HT1080 (cell line): ENCODE results near the gene ATF6. TPM values are rescaled to one million over a fixed set of nuclear protein-coding genes. Genes with fewer than 3 reads are reported as not detected.
A peak's percentile ranks its signal among the peaks of the same experiment; 100 is the strongest.

Source experiments
- DNase-seq: peaks from one replicate; pipeline ENCODE4 v3.0.0-alpha.2; 2015; ENCODE audit warnings: low read depth
- total RNA-seq: library from RNA; depleted of rRNA; stranded (reverse); fragments of >200 nt; shearing (Covaris generic); gene quantifications from 2 replicates; pipeline ENCODE4 v1.2.3, GENCODE V29; 2014

The ATF6 gene
- total RNA-seq, 1 experiment from 2014 or later = 20.5 TPM

GRCh38 chr1:161935264-161935663 lies 169.1 kb downstream of the ATF6 start:
- DNase-seq = no peak

GRCh38 chr1:161936786-161937185 lies 170.7 kb downstream of the ATF6 start:
- no peak for DNase-seq

- no peak for DNase-seq
Observed at GRCh38 chr1:161940866-161941591, 174.9 kb downstream of the ATF6 start.

- no peak for DNase-seq
Observed at GRCh38 chr1:161941726-161942436, 175.8 kb downstream of the ATF6 start.

GRCh38 chr1:161943737-161944136 lies 177.6 kb downstream of the ATF6 start:
- DNase-seq = no peak

DNA sequence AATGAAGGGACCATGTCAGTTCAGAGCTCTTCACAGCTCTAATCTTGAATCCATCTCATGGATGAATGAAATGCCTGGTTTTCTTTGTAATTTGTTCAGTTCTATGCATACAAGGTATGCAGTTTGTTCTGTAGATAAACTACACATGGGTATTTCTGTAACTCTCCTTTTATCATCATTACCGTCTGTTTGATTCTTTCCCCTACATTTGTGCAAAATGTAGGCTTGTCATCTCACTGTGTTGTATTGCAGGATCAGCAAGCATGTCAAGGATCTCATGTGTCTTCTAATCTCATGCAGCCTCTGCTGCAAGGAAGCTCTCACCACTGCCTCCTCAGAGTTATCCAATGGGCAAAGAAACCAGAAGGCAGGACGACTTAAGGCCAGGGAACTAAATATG lies 178.3 kb downstream of the ATF6 start:
- DNase-seq = no peak

- DNase-seq = no peak
Observed at GRCh38 chr1:161945306-161946060, 179.4 kb downstream of the ATF6 start.

GRCh38 chr1:161946071-161946987 lies 180.2 kb downstream of the ATF6 start:
- no peak for DNase-seq

DNA sequence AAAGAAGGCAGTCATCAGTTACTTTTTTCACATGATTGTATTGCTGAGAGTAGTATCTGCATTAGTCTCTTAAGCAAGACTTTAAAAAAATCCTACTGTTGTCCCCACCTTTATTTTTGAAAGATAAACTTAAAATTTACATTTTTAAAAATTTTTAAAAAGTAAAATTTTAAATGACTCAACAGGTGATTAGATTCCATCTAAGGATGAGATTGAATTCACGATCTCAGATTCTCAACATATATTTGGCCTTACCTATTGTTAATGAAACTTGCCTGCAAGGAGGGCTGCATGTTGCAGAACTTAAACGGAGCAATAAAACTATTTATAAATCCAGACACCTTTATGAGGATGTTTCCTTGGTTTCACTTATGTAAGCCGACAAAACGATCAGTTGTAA lies 182.3 kb downstream of the ATF6 start:
- DNase-seq = no peak

- no peak for DNase-seq
Observed at GRCh38 chr1:161949548-161949947, 183.4 kb downstream of the ATF6 start.

- no peak for DNase-seq
Observed at GRCh38 chr1:161950377-161950776, 184.3 kb downstream of the ATF6 start.

DNA sequence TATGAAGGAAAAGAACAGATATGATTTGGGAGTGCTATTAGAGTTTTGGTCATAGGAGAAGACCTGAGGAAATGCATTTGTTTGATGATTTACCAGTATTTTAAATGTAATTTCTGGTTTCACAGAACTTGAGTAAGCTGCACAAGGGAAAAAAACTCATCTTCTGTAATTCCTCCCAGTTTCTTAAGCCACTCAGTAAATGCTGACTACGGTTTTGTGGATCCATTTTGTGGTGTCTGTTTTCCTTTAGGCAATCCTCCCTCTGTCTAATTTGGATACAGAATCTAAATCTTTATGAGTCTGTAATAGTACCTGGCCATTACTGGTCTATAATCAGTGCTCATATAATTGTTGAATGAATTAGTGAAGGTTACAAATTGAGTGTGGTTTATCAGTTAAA lies 185.5 kb downstream of the ATF6 start:
- no peak for DNase-seq

GRCh38 chr1:161952607-161953172 lies 186.6 kb downstream of the ATF6 start:
- no peak for DNase-seq

- no peak for DNase-seq
Observed at GRCh38 chr1:161953256-161953920, 187.3 kb downstream of the ATF6 start.

GRCh38 chr1:161954050-161954449 lies 187.9 kb downstream of the ATF6 start:
- no peak for DNase-seq

- no peak for DNase-seq
Observed at GRCh38 chr1:161954466-161954865, 188.3 kb downstream of the ATF6 start.

DNA sequence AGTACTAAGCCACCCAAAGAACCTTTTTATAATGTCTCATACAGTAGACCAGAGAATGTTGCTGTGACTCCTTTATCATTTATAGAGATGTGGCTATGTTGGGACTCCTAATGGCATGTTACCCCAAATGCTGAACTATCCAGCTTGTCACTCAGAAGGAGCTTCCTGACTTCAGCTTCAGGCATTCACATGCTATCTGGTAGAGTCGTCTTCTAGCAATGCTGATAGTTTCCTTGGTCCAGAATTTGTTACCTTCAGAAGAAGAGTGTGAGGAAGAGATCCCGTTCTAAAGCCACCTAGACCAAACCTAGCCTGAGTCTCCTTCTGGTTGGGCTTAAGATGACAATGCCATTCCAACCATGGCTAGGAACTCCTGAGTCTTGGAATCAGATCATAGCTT lies 189.5 kb downstream of the ATF6 start:
- DNase-seq = no peak

DNA sequence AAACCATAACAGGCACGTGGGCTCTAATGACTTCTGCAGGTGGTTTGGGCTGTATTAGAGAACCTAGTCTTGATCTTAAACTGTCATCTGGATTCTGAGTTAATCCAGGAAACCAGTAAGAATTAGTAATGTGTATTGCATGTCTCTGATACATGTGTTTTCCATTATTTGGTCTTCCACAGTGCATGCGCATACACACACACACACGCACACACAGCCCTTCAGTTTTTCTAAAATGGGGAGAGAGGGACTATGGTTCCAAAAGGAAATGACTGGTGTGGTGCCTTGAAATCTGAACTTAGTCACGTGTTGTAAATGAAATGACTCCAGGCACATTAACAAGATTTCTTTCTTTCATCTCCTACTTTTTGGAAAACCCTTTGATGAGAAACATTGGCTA lies 190.0 kb downstream of the ATF6 start:
- DNase-seq = peak; percentile 30

GRCh38 chr1:161956930-161957329 lies 190.8 kb downstream of the ATF6 start:
- no peak for DNase-seq

DNA sequence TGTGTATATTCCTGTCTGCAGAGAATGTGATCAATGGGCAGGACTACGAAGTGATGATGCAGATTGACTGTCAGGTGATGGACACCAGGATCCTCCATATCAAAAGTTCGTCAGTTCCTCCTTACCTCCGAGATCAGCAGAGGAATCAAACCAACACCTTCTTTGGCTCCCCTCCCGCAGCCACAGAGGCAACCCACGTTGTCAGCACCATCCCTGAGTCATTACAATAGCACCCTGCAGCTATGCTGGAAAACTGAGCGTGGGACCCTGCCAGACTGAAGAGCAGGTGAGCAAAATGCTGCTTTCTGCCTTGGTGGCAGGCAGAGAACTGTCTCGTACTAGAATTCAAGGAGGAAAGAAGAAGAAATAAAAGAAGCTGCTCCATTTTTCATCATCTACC lies 192.3 kb downstream of the ATF6 start:
- peak; percentile 48 for DNase-seq
